T-cell (primary cell): ENCODE results near the gene IL21. TPM values are rescaled to one million over a fixed set of nuclear protein-coding genes. Genes with fewer than 3 reads are reported as not detected.

Experiments used
- ATAC-seq, 4 experiments: fragments of 200-7000 bp in 3 of 4; fragments of 150-1000 bp in 1 of 4; cut with Tn5 transposase; replicated peaks in 1 of 4; 1 replicate in 3 of 4; 2 replicates in 1 of 4; pipeline ENCODE4 v1.10.0; 2021; ENCODE audit warnings: moderate library complexity in 3 of 4, mild to moderate bottlenecking in 2 of 4, moderate number of reproducible peaks in 1 of 4
- CTCF ChIA-PET, 2 donors: fragments of 300-600 bp; sonication (Branson Sonifier 250); formaldehyde crosslinking; loops; one replicate each; lab custom pipeline; 2022; ENCODE audit warnings: antibody characterized with exemption in 2 of 2; lab: Charles Lee
- POLR2A ChIA-PET, 2 donors: fragments of 300-600 bp; sonication (Branson Sonifier 250); formaldehyde crosslinking; loops; one replicate each; lab custom pipeline; 2022; ENCODE audit warnings: antibody characterized with exemption in 2 of 2; lab: Charles Lee
- DNase-seq, 35 experiments: peaks; one replicate each; pipeline versions ENCODE4 v3.0.0 to v3.0.0-alpha.2; 2013 to 2023
- H3K27ac ChIP-seq: one replicate; pipeline ENCODE4 v1.5.1; 2013; ENCODE audit warnings: low read length
- H3K27me3 ChIP-seq, 2 experiments: replicated peaks in 1 of 2; 1 replicate in 1 of 2; 2 replicates in 1 of 2; pipeline versions ENCODE4 v1.6.1 to v1.7.0; 2013; ENCODE audit warnings: low read length in 1 of 2, mixed read lengths in 1 of 2; ENCODE audit not compliant: control insufficient read depth in 2 of 2, insufficient read depth in 2 of 2; ENCODE audit errors: extremely low read depth in 1 of 2
- H3K36me3 ChIP-seq, 2 donors: 1 replicate in 1 of 2; 2 replicates in 1 of 2; pipeline versions ENCODE4 v1.6.1 to v1.7.0; 2013; ENCODE audit warnings: low read length in 1 of 2; ENCODE audit not compliant: control insufficient read depth in 2 of 2, insufficient read depth in 1 of 2; ENCODE audit errors: extremely low read depth in 1 of 2
- H3K4me1 ChIP-seq, 2 experiments: 1 replicate in 1 of 2; 2 replicates in 1 of 2; pipeline versions ENCODE4 v1.6.1 to v1.7.0; 2013; ENCODE audit warnings: low read length in 2 of 2, mixed read lengths in 1 of 2; ENCODE audit not compliant: insufficient read depth in 2 of 2, control insufficient read depth in 1 of 2; ENCODE audit errors: extremely low read depth in 1 of 2
- H3K4me3 ChIP-seq, 2 donors: 1 replicate in 1 of 2; 2 replicates in 1 of 2; pipeline versions ENCODE4 v1.5.1 to v1.7.0; 2013; ENCODE audit warnings: mild to moderate bottlenecking in 2 of 2, low read length in 1 of 2, moderate library complexity in 1 of 2; ENCODE audit not compliant: control insufficient read depth in 1 of 2; ENCODE audit errors: extremely low read depth in 1 of 2
- H3K9me3 ChIP-seq: 2 replicates; pipeline ENCODE4 v1.7.0; 2013
- H3K27ac Mint-ChIP-seq, 2 donors: one replicate each; pipeline ENCODE4 v1.8.0; 2020 to 2021; ENCODE audit warnings: mild to moderate bottlenecking in 2 of 2, mixed read lengths in 2 of 2
- H3K27me3 Mint-ChIP-seq, 2 donors: one replicate each; pipeline ENCODE4 v1.8.0; 2021 to 2022; ENCODE audit warnings: mixed read lengths in 2 of 2
- H3K36me3 Mint-ChIP-seq: one replicate; pipeline ENCODE4 v1.8.0; 2021; ENCODE audit warnings: mixed read lengths
- H3K4me1 Mint-ChIP-seq, 3 donors: one replicate each; pipeline ENCODE4 v1.8.0; 2020 to 2022; ENCODE audit warnings: mixed read lengths in 3 of 3, mild to moderate bottlenecking in 1 of 3
- H3K4me3 Mint-ChIP-seq, 3 donors: one replicate each; pipeline ENCODE4 v1.8.0; 2020 to 2022; ENCODE audit warnings: mild to moderate bottlenecking in 3 of 3, mixed read lengths in 3 of 3, moderate library complexity in 3 of 3
- H3K9me3 Mint-ChIP-seq, 3 donors: one replicate each; pipeline ENCODE4 v1.8.0; 2020 to 2022; ENCODE audit warnings: mixed read lengths in 3 of 3
- WGBS: methylation state at CpG from one replicate; pipeline ENCODE4 v1.1.5; 2013; ENCODE audit warnings: missing lambda C conversion rate; ENCODE audit not compliant: insufficient coverage; 5-methylcytosine and 5-hydroxymethylcytosine counted together
- total RNA-seq, 35 experiments: library from RNA in 6 of 35; stranded (reverse) in 6 of 35; fragments of 120-200 nt in 1 of 35; gene quantifications; one replicate each; pipeline versions ENCODE4 v1.2.1 to v1.2.4 and lab custom pipeline; 2013 to 2026

The IL21 gene
- total RNA-seq: under 1 TPM in 2 of 5 donors, not detected in 3; 0.20 to 0.70 TPM
- 0.15 TPM for total RNA-seq (2013)
- total RNA-seq (lab: John Stamatoyannopoulos, UW): 0.06 to 183 (median 1.5) reads per million in 29 experiments

GRCh38 chr4:122621016-122621507, at the start of gene IL21:
Gene IL21 (minus strand): TSS chr4:122621066. CDS start chr4:122621011, 55 bp downstream.
- POLR2A ChIA-PET: no interaction called here
- CTCF ChIA-PET: interaction anchor here in 1 of 2 donors (1.3 kb wide), 1 partner anchor 42 kb away, joined by 4 read pairs; no protein-coding TSS in a partner anchor
- no peak for DNase-seq
- Mint-ChIP-seq H3K9me3 (no peaks in the 10 kb centered on the region), H3K27ac (peak within 1 kb of the TSS; percentile 34 to 61), H3K27me3 (peaks cover 0 to 4% of the 10 kb centered on the region in 2 donors), H3K4me1 (peaks cover 6 to 36% (median 24%) of the 10 kb centered on the region in 3 donors), H3K4me3 (peak within 1 kb of the TSS; percentile 29 to 53 (median 40)), H3K36me3 (no peaks in the 10 kb centered on the region)
- H3K4me3 ChIP-seq: no peak within 1 kb of the TSS
- H3K9me3 ChIP-seq: no peaks in the 10 kb centered on the region
- H3K4me1 ChIP-seq: peaks cover 0 to 7% of the 10 kb centered on the region in 2 experiments
- WGBS: no CpG with 5 or more reads among the region's 4 CpGs
- H3K27ac ChIP-seq: no peak within 1 kb of the TSS
- H3K27me3 ChIP-seq: no peaks in the 10 kb centered on the region
- H3K36me3 ChIP-seq: no peaks in the 10 kb centered on the region
- ATAC-seq: no peak

DNA sequence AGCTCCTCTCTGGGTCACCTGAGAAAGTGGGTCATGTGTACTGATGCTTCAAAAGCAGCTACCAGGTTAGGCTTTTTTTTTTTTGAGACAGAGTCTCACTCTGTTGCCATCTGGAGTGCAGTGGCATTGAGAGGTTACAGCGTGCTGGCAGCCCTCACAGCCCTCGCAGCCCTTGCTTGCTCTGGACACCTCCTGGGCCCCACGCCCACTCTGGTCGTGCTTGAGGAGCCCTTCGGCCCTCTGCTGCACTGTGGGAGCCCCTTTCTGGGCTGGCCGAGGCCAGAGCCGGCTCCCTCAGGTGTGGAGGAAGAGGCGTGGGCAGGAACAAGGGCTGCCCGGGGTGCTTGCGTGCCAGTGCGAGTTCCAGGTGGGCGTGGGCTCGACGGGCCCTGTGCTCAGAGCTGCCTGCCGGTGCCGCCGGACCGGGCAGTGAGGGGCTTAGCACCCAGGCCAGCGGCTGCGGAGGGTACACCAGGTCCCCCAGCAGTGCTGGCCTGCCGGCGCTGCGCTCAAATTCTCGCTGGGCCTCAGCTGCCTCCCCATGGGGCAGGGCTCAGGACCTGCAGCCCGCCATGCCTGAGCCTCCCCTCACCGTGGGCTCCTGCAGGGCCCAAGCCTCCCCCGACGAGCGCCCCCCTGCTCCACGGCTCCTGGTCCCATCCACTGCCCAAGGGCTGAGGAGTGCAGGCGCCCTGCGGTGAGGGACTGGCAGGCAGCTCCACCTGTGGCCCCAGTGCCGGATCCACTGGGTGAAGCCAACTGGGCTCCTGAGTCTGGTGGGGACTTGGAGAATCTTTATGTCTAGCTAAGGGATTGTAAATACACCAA, 49.3 kb upstream of the IL21 start:
- DNase-seq (no peak), ATAC-seq (no peak)
- WGBS: 88% methylated on average over 23 of the region's 33 CpGs
- Histone ChIP-seq H3K27me3 (no peaks in the 10 kb centered on the region), H3K36me3 (no peaks in the 10 kb centered on the region), H3K4me3 (no peak overlapping the region), H3K4me1 (peaks cover 0 to 4% of the 10 kb centered on the region in 2 experiments), H3K9me3 (no peaks in the 10 kb centered on the region), H3K27ac (no peak overlapping the region)
- Mint-ChIP-seq H3K36me3 (no peaks in the 10 kb centered on the region), H3K27me3 (no peaks in the 10 kb centered on the region), H3K4me3 (no peak overlapping the region), H3K9me3 (no peaks in the 10 kb centered on the region), H3K27ac (no peak overlapping the region), H3K4me1 (peaks cover 17 to 47% (median 26%) of the 10 kb centered on the region in 3 donors)
- ChIA-PET CTCF (no interaction called here), POLR2A (no interaction called here)

DNA sequence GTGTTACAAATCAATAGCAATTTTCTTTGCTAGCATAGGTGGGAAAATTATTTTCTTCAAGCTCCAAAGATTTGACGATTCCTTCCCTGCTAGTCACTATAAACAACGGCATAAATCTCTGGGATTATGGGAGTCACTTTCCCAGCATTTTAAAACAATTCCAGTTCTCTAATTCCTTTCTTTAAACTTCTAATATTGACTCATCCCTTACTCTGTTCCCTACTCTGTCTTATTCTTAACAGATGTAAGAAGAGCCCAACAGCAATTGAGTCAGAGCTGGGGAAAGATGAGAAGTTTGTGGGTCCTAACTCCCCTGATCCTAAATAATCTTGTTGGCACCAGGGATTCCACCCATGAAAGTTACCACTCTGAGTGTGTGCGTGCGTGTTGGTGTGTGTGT, 47.4 kb upstream of the IL21 start:
- H3K36me3 Mint-ChIP-seq: no peaks in the 10 kb centered on the region
- H3K9me3 Mint-ChIP-seq: no peaks in the 10 kb centered on the region
- Histone ChIP-seq H3K36me3 (no peaks in the 10 kb centered on the region), H3K4me3 (no peak overlapping the region), H3K9me3 (no peaks in the 10 kb centered on the region), H3K27me3 (no peaks in the 10 kb centered on the region), H3K4me1 (peaks cover 0 to 2% of the 10 kb centered on the region in 2 experiments), H3K27ac (no peak overlapping the region)
- ChIA-PET POLR2A (no interaction called here), CTCF (no interaction called here)
- H3K27ac Mint-ChIP-seq: no peak overlapping the region
- H3K4me1 Mint-ChIP-seq: peaks cover 17 to 38% (median 25%) of the 10 kb centered on the region in 3 donors
- no peaks in the 10 kb centered on the region for H3K27me3 Mint-ChIP-seq
- ATAC-seq (no peak), DNase-seq (no peak)
- WGBS: no CpG with 5 or more reads among the region's 4 CpGs
- H3K4me3 Mint-ChIP-seq: no peak overlapping the region

DNA sequence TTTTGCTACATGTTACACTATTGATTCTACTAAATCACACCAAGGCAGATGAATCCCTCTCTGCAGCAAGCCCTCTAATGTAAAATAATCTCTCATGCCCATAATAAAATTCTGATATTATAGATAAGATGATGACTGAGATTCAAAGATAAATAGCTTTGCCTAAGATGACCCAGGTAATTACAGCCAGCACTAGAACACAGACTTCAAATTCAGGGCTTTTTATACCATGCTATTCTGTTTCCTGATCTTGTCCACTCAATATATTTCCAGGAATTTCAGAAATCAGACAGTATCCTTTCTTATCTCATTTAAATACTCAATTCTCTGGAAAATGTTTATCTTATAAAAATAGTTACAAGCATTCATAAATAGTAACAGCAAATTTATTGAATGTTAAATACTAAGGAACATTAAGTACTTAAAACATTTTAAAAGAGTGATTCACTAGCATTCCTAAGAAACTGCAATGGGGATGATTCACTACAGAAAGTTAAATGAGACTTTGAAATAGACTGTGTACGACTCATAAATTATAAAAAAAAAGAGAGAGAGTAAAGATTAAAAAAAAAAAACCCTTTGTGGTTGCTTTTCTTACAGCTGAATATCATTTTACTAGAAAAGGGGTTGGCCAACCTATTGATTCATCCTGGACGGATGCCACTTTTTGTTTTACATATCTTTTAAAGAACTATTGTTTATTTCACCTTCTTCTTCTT, 45.8 kb upstream of the IL21 start:
- Histone ChIP-seq H3K36me3 (no peaks in the 10 kb centered on the region), H3K27me3 (no peaks in the 10 kb centered on the region), H3K9me3 (no peaks in the 10 kb centered on the region), H3K4me3 (no peak overlapping the region), H3K4me1 (peaks cover 0 to 2% of the 10 kb centered on the region in 2 experiments), H3K27ac (no peak overlapping the region)
- H3K4me1 Mint-ChIP-seq: peaks cover 17 to 40% (median 26%) of the 10 kb centered on the region in 3 donors
- ATAC-seq (peak in 3 of 4 experiments; percentile 20 to 52 (median 32)), DNase-seq (peak in 1 of 35 experiments; percentile 18)
- H3K36me3 Mint-ChIP-seq: no peaks in the 10 kb centered on the region
- H3K4me3 Mint-ChIP-seq: no peak overlapping the region
- ChIA-PET POLR2A (no interaction called here), CTCF (interaction anchor here in 1 of 2 donors (0.6 kb wide), 1 partner anchor 18 kb away, joined by 3 read pairs; no protein-coding TSS in a partner anchor)
- no peaks in the 10 kb centered on the region for H3K27me3 Mint-ChIP-seq
- no peaks in the 10 kb centered on the region for H3K9me3 Mint-ChIP-seq
- WGBS: no CpG with 5 or more reads among the region's 2 CpGs
- peak overlapping the region in 1 of 2 donors; percentile 34 for H3K27ac Mint-ChIP-seq

DNA sequence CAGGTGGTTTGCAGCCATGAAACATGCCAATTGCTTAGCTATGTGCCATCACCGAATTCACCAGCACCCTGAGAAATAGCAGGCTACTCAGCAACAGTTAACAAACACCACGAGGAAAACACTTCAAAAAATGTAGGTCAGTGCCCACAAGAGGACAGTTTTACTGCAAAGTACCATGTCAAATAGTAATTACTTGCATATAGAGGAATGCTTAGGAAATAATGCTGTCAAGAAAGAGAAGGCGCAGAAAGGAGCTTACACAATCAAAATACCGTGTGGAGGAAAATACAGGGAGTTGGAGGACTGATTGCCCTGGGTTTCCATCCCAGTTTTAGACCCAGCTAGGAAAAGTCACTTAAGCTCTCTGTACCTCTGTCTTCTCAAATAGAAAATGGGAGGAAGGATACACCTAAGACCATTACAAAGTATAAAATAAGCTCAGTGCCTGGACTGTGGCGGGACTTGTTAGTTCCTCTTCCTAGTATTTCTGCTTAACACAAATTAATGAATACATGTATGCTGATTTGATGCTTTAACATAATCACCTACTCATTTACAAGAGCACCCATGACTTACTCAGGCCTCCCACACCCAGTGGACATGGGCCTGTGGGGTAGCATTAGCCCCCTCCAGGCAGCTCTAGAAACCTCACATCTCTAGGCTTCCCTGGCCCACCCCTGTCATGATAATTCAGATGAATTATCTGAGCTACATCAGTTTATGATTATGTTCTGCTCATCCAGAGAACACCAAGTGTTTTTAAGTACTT, 44.5 kb upstream of the IL21 start:
- H3K4me1 ChIP-seq: peaks cover 2% of the 10 kb centered on the region in 2 experiments
- H3K9me3 Mint-ChIP-seq: no peaks in the 10 kb centered on the region
- ChIA-PET CTCF (no interaction called here), POLR2A (no interaction called here)
- no peaks in the 10 kb centered on the region for H3K27me3 ChIP-seq
- no peak overlapping the region for H3K4me3 Mint-ChIP-seq
- no peak overlapping the region for H3K4me3 ChIP-seq
- H3K4me1 Mint-ChIP-seq: peaks cover 27 to 46% (median 31%) of the 10 kb centered on the region in 3 donors
- DNase-seq (no peak), ATAC-seq (no peak)
- H3K9me3 ChIP-seq: no peaks in the 10 kb centered on the region
- no CpG with 5 or more reads among the region's 5 CpGs for WGBS
- no peaks in the 10 kb centered on the region for H3K36me3 Mint-ChIP-seq
- no peak overlapping the region for H3K27ac ChIP-seq
- no peaks in the 10 kb centered on the region for H3K36me3 ChIP-seq
- H3K27me3 Mint-ChIP-seq: no peaks in the 10 kb centered on the region
- H3K27ac Mint-ChIP-seq: peak overlapping the region in 1 of 2 donors; percentile 22
